A673 (cell line): ENCODE measurements around the gene CAMK1D.

ENCODE experiments used
- EZH2 ChIP-seq: fragments of 200-600 bp; sonication (generic); IDR thresholded peaks from 2 replicates; pipeline ENCODE4 v1.6.1; 2017; ENCODE audit warnings: borderline replicate concordance, low read depth, mild to moderate bottlenecking, mixed read lengths, antibody characterized with exemption, low read length; ENCODE audit not compliant: poor library complexity, severe bottlenecking
- TF ChIP-seq, protein P1 (sequence below): fragments of 300-800, 200-600 bp; sonication (generic); conservative IDR thresholded peaks from 2 replicates; pipeline ENCODE4 v1.5.1; 2017; ENCODE audit warnings: low read depth, mild to moderate bottlenecking, antibody characterized with exemption, low read length, moderate library complexity, mixed read lengths

DNA sequence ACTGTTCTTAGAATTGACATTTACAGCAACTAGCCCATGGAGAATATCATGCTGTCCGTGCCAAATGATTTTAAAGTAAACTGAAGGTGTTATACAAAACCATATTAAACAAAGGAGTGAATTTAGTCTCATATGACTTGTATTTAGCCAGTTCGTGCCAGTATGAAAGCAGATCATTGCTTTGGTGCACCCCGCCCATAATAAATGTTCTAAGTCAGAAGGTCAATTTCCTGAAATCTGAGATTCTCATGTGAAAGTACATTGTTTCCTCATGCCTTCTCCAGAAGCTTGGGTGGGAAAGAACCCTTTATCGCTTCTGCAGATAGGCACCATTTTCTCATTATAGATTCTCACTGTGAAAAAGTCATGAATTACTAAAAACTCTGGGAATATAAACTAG lies 106.4 kb downstream of the CAMK1D start:
- TF ChIP-seq, protein P1, sequence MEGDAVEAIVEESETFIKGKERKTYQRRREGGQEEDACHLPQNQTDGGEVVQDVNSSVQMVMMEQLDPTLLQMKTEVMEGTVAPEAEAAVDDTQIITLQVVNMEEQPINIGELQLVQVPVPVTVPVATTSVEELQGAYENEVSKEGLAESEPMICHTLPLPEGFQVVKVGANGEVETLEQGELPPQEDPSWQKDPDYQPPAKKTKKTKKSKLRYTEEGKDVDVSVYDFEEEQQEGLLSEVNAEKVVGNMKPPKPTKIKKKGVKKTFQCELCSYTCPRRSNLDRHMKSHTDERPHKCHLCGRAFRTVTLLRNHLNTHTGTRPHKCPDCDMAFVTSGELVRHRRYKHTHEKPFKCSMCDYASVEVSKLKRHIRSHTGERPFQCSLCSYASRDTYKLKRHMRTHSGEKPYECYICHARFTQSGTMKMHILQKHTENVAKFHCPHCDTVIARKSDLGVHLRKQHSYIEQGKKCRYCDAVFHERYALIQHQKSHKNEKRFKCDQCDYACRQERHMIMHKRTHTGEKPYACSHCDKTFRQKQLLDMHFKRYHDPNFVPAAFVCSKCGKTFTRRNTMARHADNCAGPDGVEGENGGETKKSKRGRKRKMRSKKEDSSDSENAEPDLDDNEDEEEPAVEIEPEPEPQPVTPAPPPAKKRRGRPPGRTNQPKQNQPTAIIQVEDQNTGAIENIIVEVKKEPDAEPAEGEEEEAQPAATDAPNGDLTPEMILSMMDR: no peak
- TF ChIP-seq EZH2: no peak
